GM12878 (cell line): Measurements from ENCODE around the gene MITF. TPM values are rescaled to one million over a fixed set of nuclear protein-coding genes. Genes with fewer than 3 reads are reported as not detected.

ENCODE experiments used
- BCL3 ChIP-seq: IDR thresholded peaks from 2 replicates; pipeline ENCODE4 v1.6.1; 2011; ENCODE audit warnings: borderline replicate concordance, low read depth, mild to moderate bottlenecking, moderate library complexity, low read length; ENCODE audit not compliant: insufficient read depth, poor library complexity, severe bottlenecking
- FOXK2 ChIP-seq: fragments of 450-650 bp; IDR thresholded peaks from 2 replicates; pipeline ENCODE4 v1.6.1; 2017; ENCODE audit warnings: mild to moderate bottlenecking, moderate library complexity
- GATAD2B ChIP-seq: fragments of 450-650 bp; conservative IDR thresholded peaks from 2 replicates; pipeline ENCODE4 v1.6.1; 2017; ENCODE audit warnings: low read depth, mild to moderate bottlenecking, moderate library complexity
- HCFC1 ChIP-seq: fragments of 150-350 bp; IDR thresholded peaks from 2 replicates; pipeline ENCODE4 v1.6.1; 2014; ENCODE audit warnings: low read length
- KLF5 ChIP-seq: fragments of 450-650 bp; IDR thresholded peaks from 2 replicates; pipeline ENCODE4 v1.6.1; 2014; ENCODE audit warnings: mild to moderate bottlenecking; ENCODE audit not compliant: partially characterized antibody
- SREBF2 ChIP-seq: IDR thresholded peaks from 2 replicates; pipeline ENCODE4 v1.6.1; 2012; ENCODE audit warnings: mild to moderate bottlenecking, low read length
- ZNF687 ChIP-seq: fragments of 450-650 bp; IDR thresholded peaks from 2 replicates; pipeline ENCODE4 v1.6.1; 2017; ENCODE audit warnings: mild to moderate bottlenecking, moderate library complexity
- polyA plus RNA-seq, 11 experiments: library from polyadenylated mRNA; depleted of rRNA in 4 of 11; unstranded in 6 of 11; stranded (reverse) in 5 of 11; fragments of >200 nt; fragmentation: Nextera tagmentation in 4 of 11; fragmentation: Illumina TruSeq in 1 of 11; extraction: Ambion mirVana in 4 of 11; extraction: Trizol in 1 of 11; gene quantifications; 1 replicate in 1 of 11; 2 replicates in 10 of 11; pipeline versions ENCODE4 v1.2.1 to v1.2.3, GENCODE V29; 2011 to 2016; ENCODE audit warnings: inconsistent platforms in 2 of 11, missing spikeins in 2 of 11, low read depth in 1 of 11
- total RNA-seq, 4 experiments: library from RNA; depleted of rRNA in 3 of 4; stranded (reverse); fragments of >200 nt in 3 of 4; fragmentation: Illumina TruSeq in 1 of 4; extraction: Trizol in 1 of 4; gene quantifications; 2 replicates each; pipeline versions ENCODE4 v1.2.1 to v1.2.3, GENCODE V29; 2013 to 2021
- TF ChIP-seq, protein P1 (sequence below): IDR thresholded peaks from 2 replicates; pipeline ENCODE4 v1.6.1; 2012; ENCODE audit warnings: low read depth, low read length, improper control_type of control experiment
- TF ChIP-seq, protein P2 (sequence below): IDR thresholded peaks from 2 replicates; pipeline ENCODE4 v1.6.1; 2011; ENCODE audit warnings: borderline replicate concordance, low read depth, mild to moderate bottlenecking, moderate library complexity, mixed read lengths, low read length; ENCODE audit not compliant: insufficient read depth; ENCODE audit errors: extremely low read length

MITF gene
- total and polyA plus RNA-seq, 10 of the 15 experiments (the other 5 are each of a cell fraction or from before 2014, with no cell fraction given): under 0.01 to 0.90 (median 0.06) TPM; not detected in 3

DNA sequence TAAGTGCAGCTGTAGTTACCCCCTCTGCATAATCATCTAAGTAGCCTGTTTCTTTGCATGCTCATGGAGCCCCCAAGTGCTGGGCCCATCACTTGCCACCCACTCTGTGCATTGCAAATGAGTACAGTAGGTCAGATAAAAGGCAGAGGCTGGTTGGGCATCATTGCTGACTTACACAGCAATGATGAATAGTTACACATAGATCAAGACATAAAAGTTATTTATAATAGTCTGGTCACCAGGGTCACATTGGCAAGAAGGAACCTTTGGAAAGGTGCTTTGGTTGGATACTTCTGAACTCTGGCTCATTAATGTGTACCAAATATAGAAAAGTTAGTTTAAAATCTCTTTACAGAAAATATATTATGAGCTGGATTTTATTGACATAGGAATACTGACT lies 111.6 kb downstream of the MITF start (continued):
- TF ChIP-seq ZNF687: no peak
- TF ChIP-seq FOXK2: no peak
- no peak for TF ChIP-seq HCFC1
- no peak for TF ChIP-seq GATAD2B
- TF ChIP-seq, protein P1, sequence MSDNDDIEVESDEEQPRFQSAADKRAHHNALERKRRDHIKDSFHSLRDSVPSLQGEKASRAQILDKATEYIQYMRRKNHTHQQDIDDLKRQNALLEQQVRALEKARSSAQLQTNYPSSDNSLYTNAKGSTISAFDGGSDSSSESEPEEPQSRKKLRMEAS: no peak
- TF ChIP-seq SREBF2: no peak
- no peak for TF ChIP-seq KLF5
- TF ChIP-seq, protein P2, sequence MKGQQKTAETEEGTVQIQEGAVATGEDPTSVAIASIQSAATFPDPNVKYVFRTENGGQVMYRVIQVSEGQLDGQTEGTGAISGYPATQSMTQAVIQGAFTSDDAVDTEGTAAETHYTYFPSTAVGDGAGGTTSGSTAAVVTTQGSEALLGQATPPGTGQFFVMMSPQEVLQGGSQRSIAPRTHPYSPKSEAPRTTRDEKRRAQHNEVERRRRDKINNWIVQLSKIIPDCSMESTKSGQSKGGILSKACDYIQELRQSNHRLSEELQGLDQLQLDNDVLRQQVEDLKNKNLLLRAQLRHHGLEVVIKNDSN: no peak
- TF ChIP-seq BCL3: no peak
